GM12878 (cell line): ENCODE results near the gene NEK8. TPM values are rescaled to one million over a fixed set of nuclear protein-coding genes. Genes with fewer than 3 reads are reported as not detected.

Experiments used
- CBFB ChIP-seq: IDR thresholded peaks from 2 replicates; pipeline ENCODE4 v1.6.1; 2016; ENCODE audit warnings: antibody characterized with exemption, low read depth
- CEBPB ChIP-seq, 2 experiments: fragments of 150-350 bp in 1 of 2; IDR thresholded peaks; 2 replicates each; pipeline ENCODE4 v1.6.1; 2012 to 2014; ENCODE audit warnings: low read depth in 2 of 2, low read length in 2 of 2, borderline replicate concordance in 1 of 2, inconsistent platforms in 1 of 2
- GABPA ChIP-seq: IDR thresholded peaks from 2 replicates; pipeline ENCODE4 v1.6.1; 2014; ENCODE audit warnings: antibody characterized with exemption, low read depth, mild to moderate bottlenecking, inconsistent platforms
- HDAC6 ChIP-seq: fragments of 200-600 bp; sonication (generic); IDR thresholded peaks from one replicate; pipeline ENCODE4 v1.8.0; 2017; ENCODE audit warnings: antibody characterized with exemption; ENCODE audit not compliant: unreplicated experiment
- IKZF1 ChIP-seq: fragments of 450-650 bp; conservative IDR thresholded peaks from 2 replicates; pipeline ENCODE4 v1.6.1; 2017; ENCODE audit warnings: antibody characterized with exemption, mild to moderate bottlenecking
- MTA3 ChIP-seq: IDR thresholded peaks from 2 replicates; pipeline ENCODE4 v1.6.1; 2012; ENCODE audit warnings: low read length, inconsistent platforms, borderline replicate concordance
- NBN ChIP-seq: fragments of 450-650 bp; IDR thresholded peaks from 2 replicates; pipeline ENCODE4 v1.6.1; 2016
- NR2C2 ChIP-seq: IDR thresholded peaks from 2 replicates; pipeline ENCODE4 v1.6.1; 2011; ENCODE audit warnings: borderline replicate concordance, low read depth; ENCODE audit not compliant: control insufficient read depth, insufficient read length
- NRF1 ChIP-seq: conservative IDR thresholded peaks from 2 replicates; pipeline ENCODE4 v1.6.1; 2011; ENCODE audit warnings: mild to moderate bottlenecking, low read depth, low read length, improper control_type of control experiment
- POU2F2 ChIP-seq: IDR thresholded peaks from 3 replicates; pipeline ENCODE4 v1.6.1; 2011; ENCODE audit warnings: low read depth, mild to moderate bottlenecking, low read length, borderline replicate concordance
- RCOR1 ChIP-seq: conservative IDR thresholded peaks from 2 replicates; pipeline ENCODE4 v1.6.1; 2012; ENCODE audit warnings: low read depth, low read length, improper control_type of control experiment
- ZNF274 ChIP-seq: IDR thresholded peaks from one replicate; pipeline ENCODE4 v1.8.0; 2011; ENCODE audit not compliant: insufficient read length, insufficient read depth
- polyA plus RNA-seq, 11 experiments: library from polyadenylated mRNA; depleted of rRNA in 4 of 11; unstranded in 6 of 11; stranded (reverse) in 5 of 11; fragments of >200 nt; fragmentation: Nextera tagmentation in 4 of 11; fragmentation: Illumina TruSeq in 1 of 11; extraction: Ambion mirVana in 4 of 11; extraction: Trizol in 1 of 11; gene quantifications; 1 replicate in 1 of 11; 2 replicates in 10 of 11; pipeline versions ENCODE4 v1.2.1 to v1.2.3, GENCODE V29; 2011 to 2016; ENCODE audit warnings: inconsistent platforms in 2 of 11, missing spikeins in 2 of 11, low read depth in 1 of 11
- total RNA-seq, 4 experiments: library from RNA; depleted of rRNA in 3 of 4; stranded (reverse); fragments of >200 nt in 3 of 4; fragmentation: Illumina TruSeq in 1 of 4; extraction: Trizol in 1 of 4; gene quantifications; 2 replicates each; pipeline versions ENCODE4 v1.2.1 to v1.2.3, GENCODE V29; 2013 to 2021
- TF ChIP-seq, protein P1 (sequence below): fragments of 450-650 bp; IDR thresholded peaks from 2 replicates; pipeline ENCODE4 v1.6.1; 2017; ENCODE audit warnings: mild to moderate bottlenecking, moderate library complexity
- TF ChIP-seq, protein P2 (sequence below): fragments of 150-350 bp; IDR thresholded peaks from 2 replicates; pipeline ENCODE4 v1.6.1; 2014; ENCODE audit warnings: mild to moderate bottlenecking, low read depth, low read length
- TF ChIP-seq, protein P3 (sequence below): fragments of 450-650 bp; IDR thresholded peaks from 2 replicates; pipeline ENCODE4 v1.6.1; 2017; ENCODE audit warnings: borderline replicate concordance
- TF ChIP-seq, protein P4 (sequence below): IDR thresholded peaks from 2 replicates; pipeline ENCODE4 v1.6.1; 2012; ENCODE audit warnings: low read depth, low read length, improper control_type of control experiment
- TF ChIP-seq, protein P5 (sequence below): fragments of 450-650 bp; IDR thresholded peaks from 2 replicates; pipeline ENCODE4 v1.6.1; 2018; ENCODE audit warnings: mild to moderate bottlenecking, low read depth, moderate library complexity; ENCODE audit not compliant: partially characterized antibody

Gene NEK8
- total and polyA plus RNA-seq, 10 of the 15 experiments (the other 5 are each of a cell fraction or from before 2014, with no cell fraction given): 2.3 to 14.3 (median 9.4) TPM

DNA sequence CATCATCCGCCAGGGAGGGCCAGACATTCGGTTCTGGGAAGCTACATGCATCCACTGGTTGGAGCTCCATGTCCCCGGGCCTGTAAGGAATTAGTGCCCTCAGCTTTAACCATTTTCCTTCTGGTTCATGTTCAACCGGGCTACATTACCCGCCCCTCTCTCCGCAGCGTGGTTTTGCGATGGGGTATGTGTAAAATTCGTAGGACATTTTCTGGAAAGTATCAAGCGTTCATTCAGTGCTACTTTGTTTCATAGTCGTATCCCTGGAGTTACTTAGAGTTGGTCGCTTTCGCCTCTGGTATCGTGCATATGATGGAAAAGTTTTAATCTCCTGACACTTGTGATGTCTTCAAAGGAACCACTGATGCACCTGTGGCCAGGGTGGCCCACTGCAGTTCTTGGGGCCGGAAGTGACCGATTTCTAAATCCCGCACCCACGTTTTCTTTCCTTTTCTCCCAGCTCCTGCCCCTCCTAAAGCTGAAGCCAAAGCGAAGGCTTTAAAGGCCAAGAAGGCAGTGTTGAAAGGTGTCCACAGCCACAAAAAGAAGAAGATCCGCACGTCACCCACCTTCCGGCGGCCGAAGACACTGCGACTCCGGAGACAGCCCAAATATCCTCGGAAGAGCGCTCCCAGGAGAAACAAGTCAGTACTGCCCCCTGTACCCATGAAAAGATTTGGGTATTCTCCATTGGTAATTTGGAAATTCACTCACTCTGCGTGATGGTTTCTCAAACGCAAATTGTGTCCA is 8.2 kb upstream of the NEK8 start (continued):
- TF ChIP-seq, protein P1, sequence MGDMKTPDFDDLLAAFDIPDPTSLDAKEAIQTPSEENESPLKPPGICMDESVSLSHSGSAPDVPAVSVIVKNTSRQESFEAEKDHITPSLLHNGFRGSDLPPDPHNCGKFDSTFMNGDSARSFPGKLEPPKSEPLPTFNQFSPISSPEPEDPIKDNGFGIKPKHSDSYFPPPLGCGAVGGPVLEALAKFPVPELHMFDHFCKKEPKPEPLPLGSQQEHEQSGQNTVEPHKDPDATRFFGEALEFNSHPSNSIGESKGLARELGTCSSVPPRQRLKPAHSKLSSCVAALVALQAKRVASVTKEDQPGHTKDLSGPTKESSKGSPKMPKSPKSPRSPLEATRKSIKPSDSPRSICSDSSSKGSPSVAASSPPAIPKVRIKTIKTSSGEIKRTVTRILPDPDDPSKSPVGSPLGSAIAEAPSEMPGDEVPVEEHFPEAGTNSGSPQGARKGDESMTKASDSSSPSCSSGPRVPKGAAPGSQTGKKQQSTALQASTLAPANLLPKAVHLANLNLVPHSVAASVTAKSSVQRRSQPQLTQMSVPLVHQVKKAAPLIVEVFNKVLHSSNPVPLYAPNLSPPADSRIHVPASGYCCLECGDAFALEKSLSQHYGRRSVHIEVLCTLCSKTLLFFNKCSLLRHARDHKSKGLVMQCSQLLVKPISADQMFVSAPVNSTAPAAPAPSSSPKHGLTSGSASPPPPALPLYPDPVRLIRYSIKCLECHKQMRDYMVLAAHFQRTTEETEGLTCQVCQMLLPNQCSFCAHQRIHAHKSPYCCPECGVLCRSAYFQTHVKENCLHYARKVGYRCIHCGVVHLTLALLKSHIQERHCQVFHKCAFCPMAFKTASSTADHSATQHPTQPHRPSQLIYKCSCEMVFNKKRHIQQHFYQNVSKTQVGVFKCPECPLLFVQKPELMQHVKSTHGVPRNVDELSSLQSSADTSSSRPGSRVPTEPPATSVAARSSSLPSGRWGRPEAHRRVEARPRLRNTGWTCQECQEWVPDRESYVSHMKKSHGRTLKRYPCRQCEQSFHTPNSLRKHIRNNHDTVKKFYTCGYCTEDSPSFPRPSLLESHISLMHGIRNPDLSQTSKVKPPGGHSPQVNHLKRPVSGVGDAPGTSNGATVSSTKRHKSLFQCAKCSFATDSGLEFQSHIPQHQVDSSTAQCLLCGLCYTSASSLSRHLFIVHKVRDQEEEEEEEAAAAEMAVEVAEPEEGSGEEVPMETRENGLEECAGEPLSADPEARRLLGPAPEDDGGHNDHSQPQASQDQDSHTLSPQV: no peak
- TF ChIP-seq NBN (no peak), IKZF1 (no peak), CBFB (no peak), CEBPB (IDR thresholded peaks at IDR 0.05; ENCODE audit: borderline replicate concordance in 1 of 2, low read depth in 2 of 2, low read length in 2 of 2) (no peak), ZNF274 (no peak), HDAC6 (no peak), MTA3 (no peak), POU2F2 (no peak), NR2C2 (no peak), GABPA (no peak), RCOR1 (no peak), NRF1 (no peak)
- TF ChIP-seq, protein P2, sequence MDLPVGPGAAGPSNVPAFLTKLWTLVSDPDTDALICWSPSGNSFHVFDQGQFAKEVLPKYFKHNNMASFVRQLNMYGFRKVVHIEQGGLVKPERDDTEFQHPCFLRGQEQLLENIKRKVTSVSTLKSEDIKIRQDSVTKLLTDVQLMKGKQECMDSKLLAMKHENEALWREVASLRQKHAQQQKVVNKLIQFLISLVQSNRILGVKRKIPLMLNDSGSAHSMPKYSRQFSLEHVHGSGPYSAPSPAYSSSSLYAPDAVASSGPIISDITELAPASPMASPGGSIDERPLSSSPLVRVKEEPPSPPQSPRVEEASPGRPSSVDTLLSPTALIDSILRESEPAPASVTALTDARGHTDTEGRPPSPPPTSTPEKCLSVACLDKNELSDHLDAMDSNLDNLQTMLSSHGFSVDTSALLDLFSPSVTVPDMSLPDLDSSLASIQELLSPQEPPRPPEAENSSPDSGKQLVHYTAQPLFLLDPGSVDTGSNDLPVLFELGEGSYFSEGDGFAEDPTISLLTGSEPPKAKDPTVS: no peak
- TF ChIP-seq, protein P3, sequence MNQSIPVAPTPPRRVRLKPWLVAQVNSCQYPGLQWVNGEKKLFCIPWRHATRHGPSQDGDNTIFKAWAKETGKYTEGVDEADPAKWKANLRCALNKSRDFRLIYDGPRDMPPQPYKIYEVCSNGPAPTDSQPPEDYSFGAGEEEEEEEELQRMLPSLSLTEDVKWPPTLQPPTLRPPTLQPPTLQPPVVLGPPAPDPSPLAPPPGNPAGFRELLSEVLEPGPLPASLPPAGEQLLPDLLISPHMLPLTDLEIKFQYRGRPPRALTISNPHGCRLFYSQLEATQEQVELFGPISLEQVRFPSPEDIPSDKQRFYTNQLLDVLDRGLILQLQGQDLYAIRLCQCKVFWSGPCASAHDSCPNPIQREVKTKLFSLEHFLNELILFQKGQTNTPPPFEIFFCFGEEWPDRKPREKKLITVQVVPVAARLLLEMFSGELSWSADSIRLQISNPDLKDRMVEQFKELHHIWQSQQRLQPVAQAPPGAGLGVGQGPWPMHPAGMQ: no peak
- TF ChIP-seq, protein P4, sequence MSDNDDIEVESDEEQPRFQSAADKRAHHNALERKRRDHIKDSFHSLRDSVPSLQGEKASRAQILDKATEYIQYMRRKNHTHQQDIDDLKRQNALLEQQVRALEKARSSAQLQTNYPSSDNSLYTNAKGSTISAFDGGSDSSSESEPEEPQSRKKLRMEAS: peak; percentile 45; the same call in 1 of the 2 replicates
- TF ChIP-seq, protein P5, sequence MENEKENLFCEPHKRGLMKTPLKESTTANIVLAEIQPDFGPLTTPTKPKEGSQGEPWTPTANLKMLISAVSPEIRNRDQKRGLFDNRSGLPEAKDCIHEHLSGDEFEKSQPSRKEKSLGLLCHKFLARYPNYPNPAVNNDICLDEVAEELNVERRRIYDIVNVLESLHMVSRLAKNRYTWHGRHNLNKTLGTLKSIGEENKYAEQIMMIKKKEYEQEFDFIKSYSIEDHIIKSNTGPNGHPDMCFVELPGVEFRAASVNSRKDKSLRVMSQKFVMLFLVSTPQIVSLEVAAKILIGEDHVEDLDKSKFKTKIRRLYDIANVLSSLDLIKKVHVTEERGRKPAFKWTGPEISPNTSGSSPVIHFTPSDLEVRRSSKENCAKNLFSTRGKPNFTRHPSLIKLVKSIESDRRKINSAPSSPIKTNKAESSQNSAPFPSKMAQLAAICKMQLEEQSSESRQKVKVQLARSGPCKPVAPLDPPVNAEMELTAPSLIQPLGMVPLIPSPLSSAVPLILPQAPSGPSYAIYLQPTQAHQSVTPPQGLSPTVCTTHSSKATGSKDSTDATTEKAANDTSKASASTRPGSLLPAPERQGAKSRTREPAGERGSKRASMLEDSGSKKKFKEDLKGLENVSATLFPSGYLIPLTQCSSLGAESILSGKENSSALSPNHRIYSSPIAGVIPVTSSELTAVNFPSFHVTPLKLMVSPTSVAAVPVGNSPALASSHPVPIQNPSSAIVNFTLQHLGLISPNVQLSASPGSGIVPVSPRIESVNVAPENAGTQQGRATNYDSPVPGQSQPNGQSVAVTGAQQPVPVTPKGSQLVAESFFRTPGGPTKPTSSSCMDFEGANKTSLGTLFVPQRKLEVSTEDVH: no peak
